Upper lobe of left lung (tissue), 4 donors: Measurements from ENCODE around the gene EN2.

Experiments
- CTCF ChIP-seq, 6 experiments: fragments of 450-650 bp in 4 of 6; fragments of 200-600 bp in 2 of 6; sonication (generic) in 2 of 6; IDR thresholded peaks; one replicate each; pipeline ENCODE4 v1.5.1; 2016 to 2019; ENCODE audit warnings: antibody characterized with exemption in 6 of 6
- EP300 ChIP-seq, 4 donors: sonication (generic); formaldehyde crosslinking; IDR thresholded peaks; one replicate each; pipeline ENCODE4 v1.5.1; 2017; ENCODE audit warnings: antibody characterized with exemption in 4 of 4, control low read depth in 2 of 4
- POLR2A ChIP-seq, 4 donors: fragments of 450-650 bp; IDR thresholded peaks; one replicate each; pipeline ENCODE4 v1.5.1; 2016 to 2017; ENCODE audit warnings: antibody characterized with exemption in 4 of 4, mild to moderate bottlenecking in 2 of 4
- POLR2AphosphoS5 ChIP-seq, 2 donors: sonication (generic); formaldehyde crosslinking; IDR thresholded peaks; one replicate each; pipeline ENCODE4 v1.5.1; 2017; ENCODE audit warnings: antibody characterized with exemption in 2 of 2

- TF ChIP-seq POLR2A (IDR thresholded peaks at IDR 0.05) (no peak), CTCF (IDR thresholded peaks at IDR 0.05) (no peak), POLR2AphosphoS5 (IDR thresholded peaks at IDR 0.05) (no peak), EP300 (IDR thresholded peaks at IDR 0.05) (no peak)
Measured at GRCh38 chr7:155509725-155510551, 52.0 kb downstream of the EN2 start.
